H9 (cell line): Measurements from ENCODE around the gene DNMT3B. TPM values are rescaled to one million over a fixed set of nuclear protein-coding genes. Genes with fewer than 3 reads are reported as not detected.

ENCODE experiments used
- DNase-seq: peaks from one replicate; pipeline ENCODE4 v3.0.0-alpha.2; 2017
- H2AFZ ChIP-seq: one replicate; pipeline ENCODE4 v1.6.1; 2013; ENCODE audit warnings: mild to moderate bottlenecking, low read length, control low read depth, moderate library complexity
- H2AK5ac ChIP-seq: 2 replicates; pipeline ENCODE4 v1.6.1; 2013; ENCODE audit warnings: low read length, control low read depth, mixed read lengths; ENCODE audit not compliant: insufficient read length
- H2BK120ac ChIP-seq: one replicate; pipeline ENCODE4 v1.6.1; 2013; ENCODE audit warnings: low read depth, mild to moderate bottlenecking, low read length, control low read depth, inconsistent platforms; ENCODE audit not compliant: poor library complexity, severe bottlenecking
- H2BK12ac ChIP-seq: 2 replicates; pipeline ENCODE4 v1.6.1; 2013; ENCODE audit warnings: low read length, control low read depth, mixed read lengths, low read depth; ENCODE audit not compliant: insufficient read length
- H2BK15ac ChIP-seq: 2 replicates; pipeline ENCODE4 v1.6.1; 2013; ENCODE audit warnings: low read depth, low read length, control low read depth
- H2BK20ac ChIP-seq: one replicate; pipeline ENCODE4 v1.6.1; 2013; ENCODE audit warnings: low read depth, mild to moderate bottlenecking, low read length, control low read depth, inconsistent platforms; ENCODE audit not compliant: poor library complexity, severe bottlenecking
- H2BK5ac ChIP-seq: 2 replicates; pipeline ENCODE4 v1.6.1; 2013; ENCODE audit warnings: low read length, control low read depth, mixed read lengths; ENCODE audit not compliant: insufficient read length
- H3K14ac ChIP-seq: 2 replicates; pipeline ENCODE4 v1.6.1; 2013; ENCODE audit warnings: low read length, control low read depth; ENCODE audit not compliant: insufficient read depth
- H3K18ac ChIP-seq: 2 replicates; pipeline ENCODE4 v1.6.1; 2013; ENCODE audit warnings: low read depth, mild to moderate bottlenecking, mixed read lengths, low read length, control low read depth; ENCODE audit not compliant: insufficient read length
- H3K23ac ChIP-seq: 2 replicates; pipeline ENCODE4 v1.6.1; 2013; ENCODE audit warnings: low read length, control low read depth, mixed read lengths, low read depth; ENCODE audit not compliant: insufficient read length
- H3K23me2 ChIP-seq: 2 replicates; pipeline ENCODE4 v1.6.1; 2013; ENCODE audit warnings: low read depth, mild to moderate bottlenecking, mixed read lengths, low read length, control low read depth; ENCODE audit not compliant: insufficient read length, poor library complexity, severe bottlenecking
- H3K27ac ChIP-seq: 2 replicates; pipeline ENCODE4 v1.5.1; 2013; ENCODE audit warnings: low read length, control low read depth, mixed read lengths, low read depth; ENCODE audit not compliant: insufficient read length
- H3K27me3 ChIP-seq: 2 replicates; pipeline ENCODE4 v1.6.1; 2013; ENCODE audit warnings: low read length, control low read depth, inconsistent platforms; ENCODE audit not compliant: insufficient read depth
- H3K4ac ChIP-seq: 2 replicates; pipeline ENCODE4 v1.6.1; 2013; ENCODE audit warnings: low read depth, mild to moderate bottlenecking, control low read depth, inconsistent platforms, low read length, moderate library complexity
- H3K4me1 ChIP-seq: 2 replicates; pipeline ENCODE4 v1.6.1; 2013; ENCODE audit warnings: low read length, control low read depth, inconsistent platforms; ENCODE audit not compliant: insufficient read depth
- H3K4me2 ChIP-seq: 2 replicates; pipeline ENCODE4 v1.6.1; 2013; ENCODE audit warnings: low read length, control low read depth, mixed read lengths; ENCODE audit not compliant: insufficient read length, insufficient read depth
- H3K56ac ChIP-seq: 2 replicates; pipeline ENCODE4 v1.6.1; 2013; ENCODE audit warnings: low read depth, mild to moderate bottlenecking, mixed read lengths, low read length, control low read depth; ENCODE audit not compliant: insufficient read length
- H3K79me1 ChIP-seq: 2 replicates; pipeline ENCODE4 v1.6.1; 2013; ENCODE audit warnings: low read depth, mild to moderate bottlenecking, moderate library complexity, low read length, control low read depth, inconsistent platforms; ENCODE audit not compliant: insufficient read depth, poor library complexity, severe bottlenecking
- H3K79me2 ChIP-seq: 2 replicates; pipeline ENCODE4 v1.6.1; 2013; ENCODE audit warnings: low read length, control low read depth, inconsistent platforms; ENCODE audit not compliant: insufficient read depth
- H3K9ac ChIP-seq: 2 replicates; pipeline ENCODE4 v1.6.1; 2013; ENCODE audit warnings: low read length, control low read depth, mixed read lengths; ENCODE audit not compliant: insufficient read length; ENCODE audit errors: extremely low read depth
- H3K9me3 ChIP-seq: one replicate; pipeline ENCODE4 v1.6.1; 2013; ENCODE audit warnings: low read depth, low read length, inconsistent platforms; ENCODE audit not compliant: control insufficient read depth
- H3T11ph ChIP-seq: one replicate; pipeline ENCODE4 v1.6.1; 2013; ENCODE audit warnings: mild to moderate bottlenecking, low read length, control low read depth, inconsistent platforms
- H4K20me1 ChIP-seq: one replicate; pipeline ENCODE4 v1.6.1; 2013; ENCODE audit not compliant: control insufficient read depth, insufficient read length, insufficient read depth
- H4K5ac ChIP-seq: 2 replicates; pipeline ENCODE4 v1.6.1; 2013; ENCODE audit warnings: low read depth, mild to moderate bottlenecking, mixed read lengths, low read length, control low read depth; ENCODE audit not compliant: insufficient read length
- H4K8ac ChIP-seq: replicated peaks from 2 replicates; pipeline ENCODE4 v1.6.1; 2013; ENCODE audit warnings: low read length, control low read depth, mixed read lengths, low read depth; ENCODE audit not compliant: insufficient read length
- H4K91ac ChIP-seq: 2 replicates; pipeline ENCODE4 v1.6.1; 2013; ENCODE audit warnings: low read depth, mild to moderate bottlenecking, moderate library complexity, mixed read lengths, low read length, control low read depth; ENCODE audit not compliant: insufficient read length
- H3K27ac Mint-ChIP-seq, 3 experiments: 2 replicates in 2 of 3; 3 replicates in 1 of 3; pipeline ENCODE4 v1.8.0; 2020 to 2021; ENCODE audit warnings: mixed read lengths in 3 of 3, mild to moderate bottlenecking in 1 of 3, moderate library complexity in 1 of 3
- H3K27me3 Mint-ChIP-seq: 2 replicates; pipeline ENCODE4 v1.8.0; 2021; ENCODE audit warnings: low read depth, mild to moderate bottlenecking, moderate library complexity, mixed read lengths
- H3K36me3 Mint-ChIP-seq, 3 experiments: 2 replicates in 2 of 3; 3 replicates in 1 of 3; pipeline ENCODE4 v1.8.0; 2020 to 2021; ENCODE audit warnings: low read depth in 3 of 3, mixed read lengths in 3 of 3; ENCODE audit not compliant: insufficient read depth in 1 of 3
- H3K4me1 Mint-ChIP-seq, 2 experiments: 2 replicates each; pipeline ENCODE4 v1.8.0; 2020; ENCODE audit warnings: mixed read lengths in 2 of 2
- H3K4me3 Mint-ChIP-seq, 2 experiments: 2 replicates in 1 of 2; 3 replicates in 1 of 2; pipeline ENCODE4 v1.8.0; 2020 to 2021; ENCODE audit warnings: mild to moderate bottlenecking in 2 of 2, mixed read lengths in 2 of 2, moderate library complexity in 1 of 2
- H3K9me3 Mint-ChIP-seq, 2 experiments: 2 replicates in 1 of 2; 3 replicates in 1 of 2; pipeline ENCODE4 v1.8.0; 2020; ENCODE audit warnings: mild to moderate bottlenecking in 2 of 2, mixed read lengths in 2 of 2, moderate library complexity in 1 of 2
- WGBS: extraction: QIAGEN DNeasy Blood & Tissue Kit; methylation state at CpG from one replicate; pipeline ENCODE4 v1.1.7; 2013; ENCODE audit warnings: missing lambda C conversion rate, low lambda C conversion rate, mixed read lengths; ENCODE audit not compliant: insufficient read length; ENCODE audit errors: extremely low coverage; 5-methylcytosine and 5-hydroxymethylcytosine counted together
- total RNA-seq: library from RNA; stranded (reverse); gene quantifications from 2 replicates; pipeline ENCODE4 v1.2.1, GENCODE V29; 2021
- TF ChIP-seq, protein P1 (sequence below): fragments of 200-600 bp; sonication (generic); conservative IDR thresholded peaks from 3 replicates; pipeline ENCODE4 v1.8.0; 2021; ENCODE audit warnings: antibody characterized with exemption, mild to moderate bottlenecking

Gene DNMT3B
- total RNA-seq, 1 experiment from 2014 or later = 980 TPM

DNA sequence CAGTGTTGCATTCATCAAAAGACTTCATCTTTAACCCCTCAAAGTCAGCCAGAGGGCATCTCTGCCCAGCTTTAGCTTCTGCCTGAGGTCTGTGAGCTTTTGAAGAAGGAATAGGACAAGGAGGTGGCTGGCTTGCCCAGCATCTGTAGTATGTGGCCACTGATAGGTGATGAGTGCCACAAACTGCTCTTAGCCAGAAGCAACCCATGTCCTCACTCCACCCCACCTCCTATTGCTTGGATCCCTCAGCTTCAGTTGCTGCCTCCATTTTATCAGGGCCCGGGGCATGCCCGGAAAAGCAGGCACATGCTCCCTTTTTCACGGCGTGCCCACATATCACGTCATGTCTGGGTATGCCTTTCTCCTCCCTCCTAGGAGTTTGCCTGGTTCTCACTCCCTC is 84.7 kb downstream of the DNMT3B start:
- peaks cover 45 to 84% (median 68%) of the 10 kb centered on the region in 3 experiments; a peak in 6 of 7 replicates for H3K36me3 Mint-ChIP-seq
- no peak overlapping the region for H3K27ac ChIP-seq

More for the DNA sequence above, 84.7 kb downstream of the DNMT3B start:
- Histone ChIP-seq H3K9ac (no peak overlapping the region), H2BK15ac (no peak overlapping the region), H3K79me2 (0 out of 2 replicates have a peak, but pooled peaks cover 2% of the 10 kb centered on the region), H4K8ac (no peak overlapping the region), H3K79me1 (no peaks in the 10 kb centered on the region), H2BK12ac (no peak overlapping the region), H3K14ac (no peak overlapping the region), H3K18ac (no peak overlapping the region), H3K4me1 (0 out of 2 replicates have a peak, but pooled peaks cover 3% of the 10 kb centered on the region), H3K27me3 (no peaks in the 10 kb centered on the region), H3K9me3 (no peaks in the 10 kb centered on the region), H3K56ac (no peak overlapping the region), H3K23ac (no peak overlapping the region), H4K91ac (no peak overlapping the region), H4K20me1 (no peaks in the 10 kb centered on the region), H2BK5ac (no peak overlapping the region), H3K4ac (no peak overlapping the region), H3K4me2 (no peak overlapping the region), H4K5ac (no peak overlapping the region), H3T11ph (no peak overlapping the region), H2BK120ac (no peak overlapping the region), H2AFZ (no peak overlapping the region), H2BK20ac (no peak overlapping the region), H2AK5ac (no peak overlapping the region), H3K23me2 (no peaks in the 10 kb centered on the region)
- H3K27ac Mint-ChIP-seq = peak overlapping the region in 1 of 3 experiments; percentile 88; a peak in 4 of 7 replicates
- H3K9me3 Mint-ChIP-seq = no peaks in the 10 kb centered on the region
- H3K4me1 Mint-ChIP-seq = peaks cover 13 to 23% of the 10 kb centered on the region in 2 experiments
- DNase-seq = no peak
- TF ChIP-seq, protein P1, sequence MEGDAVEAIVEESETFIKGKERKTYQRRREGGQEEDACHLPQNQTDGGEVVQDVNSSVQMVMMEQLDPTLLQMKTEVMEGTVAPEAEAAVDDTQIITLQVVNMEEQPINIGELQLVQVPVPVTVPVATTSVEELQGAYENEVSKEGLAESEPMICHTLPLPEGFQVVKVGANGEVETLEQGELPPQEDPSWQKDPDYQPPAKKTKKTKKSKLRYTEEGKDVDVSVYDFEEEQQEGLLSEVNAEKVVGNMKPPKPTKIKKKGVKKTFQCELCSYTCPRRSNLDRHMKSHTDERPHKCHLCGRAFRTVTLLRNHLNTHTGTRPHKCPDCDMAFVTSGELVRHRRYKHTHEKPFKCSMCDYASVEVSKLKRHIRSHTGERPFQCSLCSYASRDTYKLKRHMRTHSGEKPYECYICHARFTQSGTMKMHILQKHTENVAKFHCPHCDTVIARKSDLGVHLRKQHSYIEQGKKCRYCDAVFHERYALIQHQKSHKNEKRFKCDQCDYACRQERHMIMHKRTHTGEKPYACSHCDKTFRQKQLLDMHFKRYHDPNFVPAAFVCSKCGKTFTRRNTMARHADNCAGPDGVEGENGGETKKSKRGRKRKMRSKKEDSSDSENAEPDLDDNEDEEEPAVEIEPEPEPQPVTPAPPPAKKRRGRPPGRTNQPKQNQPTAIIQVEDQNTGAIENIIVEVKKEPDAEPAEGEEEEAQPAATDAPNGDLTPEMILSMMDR = no peak
- H3K27me3 Mint-ChIP-seq = no peaks in the 10 kb centered on the region
- H3K4me3 Mint-ChIP-seq = no peak overlapping the region
- no CpG with 5 or more reads among the region's 5 CpGs for WGBS
